Stimulated activated CD4-positive, alpha-beta T cell treated with anti-CD3 and anti-CD28 coated beads, Interleukin-12 subunit alpha, Interleukin-12 subunit beta, amount 100 ng/mL, for 4 hours (primary cell): ENCODE data around the gene RNF123.

Experiments used
- DNase-seq: peaks from one replicate; pipeline ENCODE4 v3.0.0-alpha.2; 2020

RNF123 gene

GRCh38 chr3:49689046-49689907 is at the start of gene RNF123, which contains the start of gene MST1:
Gene RNF123, plus strand, starts transcription at chr3:49689557. Its CDS starts 1,609 bp downstream, at chr3:49691166.
Gene MST1, minus strand, starts transcription at chr3:49689474. Its CDS starts 783 bp downstream, at chr3:49688691.
- DNase-seq = peak; percentile 92

- no peak for DNase-seq
Measured at GRCh38 chr3:49641292-49641691, 48.1 kb upstream of the RNF123 start.

DNA sequence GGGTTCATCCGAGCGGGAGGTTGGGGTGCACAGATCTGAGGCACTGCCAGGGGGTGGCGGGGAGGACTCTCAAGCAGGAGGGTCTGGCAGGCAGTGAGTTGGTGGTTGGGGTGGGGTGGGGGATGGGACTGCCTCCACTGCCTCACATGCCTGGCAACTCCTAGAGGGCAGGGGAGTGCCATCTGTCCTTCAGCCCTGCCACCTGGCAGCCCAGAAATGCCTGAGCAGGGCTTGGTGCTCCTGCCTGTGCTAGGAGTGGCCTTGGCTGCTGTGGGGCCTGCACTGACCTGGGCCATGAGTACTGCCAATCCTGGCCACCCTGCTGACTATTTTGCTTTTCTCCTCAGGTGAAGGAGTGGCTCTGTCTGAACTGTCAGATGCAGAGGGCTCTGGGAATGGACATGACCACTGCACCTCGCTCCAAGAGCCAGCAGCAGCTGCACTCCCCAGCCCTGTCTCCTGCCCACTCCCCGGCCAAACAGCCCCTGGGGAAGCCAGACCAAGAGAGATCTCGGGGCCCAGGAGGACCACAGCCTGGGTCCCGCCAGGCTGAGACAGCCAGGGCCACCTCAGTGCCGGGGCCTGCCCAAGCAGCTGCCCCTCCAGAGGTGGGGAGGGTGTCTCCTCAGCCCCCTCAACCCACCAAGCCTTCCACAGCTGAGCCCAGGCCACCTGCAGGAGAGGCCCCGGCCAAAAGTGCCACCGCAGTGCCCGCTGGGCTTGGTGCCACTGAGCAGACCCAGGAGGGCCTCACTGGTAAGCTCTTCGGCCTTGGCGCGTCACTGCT is 47.2 kb upstream of the RNF123 start:
- DNase-seq = no peak

DNA sequence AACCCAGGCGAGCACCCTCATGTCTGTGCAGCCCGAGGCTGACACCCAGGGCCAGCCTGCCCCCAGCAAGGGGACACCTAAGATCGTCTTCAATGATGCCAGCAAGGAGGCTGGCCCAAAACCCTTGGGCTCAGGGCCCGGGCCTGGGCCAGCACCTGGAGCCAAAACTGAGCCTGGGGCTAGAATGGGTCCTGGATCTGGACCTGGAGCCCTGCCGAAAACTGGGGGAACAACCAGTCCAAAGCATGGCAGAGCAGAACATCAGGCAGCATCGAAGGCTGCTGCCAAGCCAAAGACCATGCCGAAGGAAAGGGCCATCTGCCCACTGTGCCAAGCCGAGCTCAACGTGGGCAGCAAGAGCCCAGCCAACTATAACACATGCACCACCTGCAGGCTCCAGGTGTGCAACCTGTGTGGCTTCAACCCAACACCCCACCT is 46.6 kb upstream of the RNF123 start:
- DNase-seq = no peak

DNA sequence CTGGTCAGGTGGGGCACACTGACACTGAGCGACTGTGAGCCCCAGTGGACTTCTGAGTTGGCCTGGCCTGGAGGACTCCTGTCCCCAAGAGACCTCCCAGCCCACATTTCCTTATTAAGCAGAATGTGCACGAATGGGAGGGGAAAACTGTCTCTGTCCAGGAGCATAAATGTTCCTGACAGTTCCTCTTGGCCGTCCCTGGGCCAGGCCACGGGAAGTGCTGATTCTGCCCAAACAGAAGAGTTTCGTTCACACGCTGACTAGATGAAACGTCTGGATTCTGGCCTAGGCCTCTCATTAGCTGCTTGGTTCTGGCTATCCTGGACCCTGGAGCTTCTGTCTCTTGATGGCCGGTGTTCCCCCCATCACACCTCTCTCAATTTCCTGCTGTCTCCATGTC is 44.7 kb upstream of the RNF123 start:
- DNase-seq = no peak

- DNase-seq = no peak
Measured at GRCh38 chr3:49646236-49646635, 43.1 kb upstream of the RNF123 start.

GRCh38 chr3:49647741-49648140 is 41.6 kb upstream of the RNF123 start:
- no peak for DNase-seq

GRCh38 chr3:49648354-49649019 is 40.9 kb upstream of the RNF123 start:
- no peak for DNase-seq

DNA sequence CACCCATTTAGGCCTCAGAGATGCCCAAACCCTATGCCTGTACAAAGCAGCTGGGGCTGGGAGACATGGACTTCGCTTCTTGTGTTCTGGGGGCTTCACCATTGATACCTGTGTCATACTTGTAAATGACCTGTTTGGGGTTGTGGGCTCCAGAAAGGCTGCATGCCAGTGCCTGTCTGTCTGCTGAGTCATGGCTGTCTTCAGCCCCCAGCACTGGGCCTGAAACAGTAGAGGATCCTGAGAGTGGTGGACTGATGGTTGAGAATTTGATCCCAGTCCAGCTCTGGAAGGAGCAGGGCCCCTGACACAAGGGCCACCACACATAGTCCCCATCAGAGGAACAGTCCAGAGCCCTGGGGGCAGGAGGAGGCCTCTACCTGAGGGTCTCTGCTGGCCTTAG is 39.8 kb upstream of the RNF123 start:
- no peak for DNase-seq

GRCh38 chr3:49650177-49650576 is 39.2 kb upstream of the RNF123 start:
- DNase-seq = no peak

DNA sequence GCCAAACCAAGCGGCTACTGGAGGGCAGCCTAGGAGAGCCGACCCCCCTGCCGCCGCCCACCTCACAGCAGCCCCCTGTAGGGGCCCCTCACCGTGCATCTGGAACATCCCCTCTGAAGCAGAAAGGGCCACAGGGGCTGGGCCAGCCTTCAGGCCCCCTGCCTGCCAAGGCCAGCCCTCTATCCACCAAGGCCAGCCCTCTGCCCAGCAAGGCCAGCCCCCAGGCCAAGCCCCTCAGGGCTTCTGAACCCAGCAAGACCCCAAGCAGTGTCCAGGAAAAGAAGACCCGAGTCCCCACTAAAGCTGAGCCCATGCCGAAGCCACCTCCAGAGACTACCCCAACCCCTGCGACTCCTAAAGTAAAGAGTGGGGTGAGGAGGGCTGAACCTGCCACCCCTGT is 38.7 kb upstream of the RNF123 start:
- no peak for DNase-seq

- DNase-seq = no peak
Measured at GRCh38 chr3:49652218-49652902, 37.0 kb upstream of the RNF123 start.

- no peak for DNase-seq
Measured at GRCh38 chr3:49652903-49653415, 36.4 kb upstream of the RNF123 start.

DNA sequence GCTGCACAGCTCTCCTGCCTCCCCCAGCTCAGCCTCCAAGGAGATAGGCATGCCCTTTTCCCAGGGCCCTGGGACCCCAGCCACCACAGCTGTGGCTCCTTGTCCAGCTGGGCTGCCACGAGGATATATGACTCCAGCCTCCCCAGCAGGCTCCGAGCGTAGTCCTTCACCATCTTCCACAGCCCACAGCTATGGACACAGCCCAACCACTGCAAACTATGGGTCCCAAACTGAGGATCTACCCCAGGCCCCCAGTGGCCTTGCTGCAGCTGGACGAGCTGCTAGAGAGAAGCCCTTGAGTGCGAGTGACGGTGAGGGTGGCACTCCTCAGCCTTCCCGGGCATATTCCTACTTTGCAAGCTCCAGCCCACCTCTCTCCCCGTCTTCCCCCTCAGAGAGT is 35.7 kb upstream of the RNF123 start:
- DNase-seq = no peak

DNA sequence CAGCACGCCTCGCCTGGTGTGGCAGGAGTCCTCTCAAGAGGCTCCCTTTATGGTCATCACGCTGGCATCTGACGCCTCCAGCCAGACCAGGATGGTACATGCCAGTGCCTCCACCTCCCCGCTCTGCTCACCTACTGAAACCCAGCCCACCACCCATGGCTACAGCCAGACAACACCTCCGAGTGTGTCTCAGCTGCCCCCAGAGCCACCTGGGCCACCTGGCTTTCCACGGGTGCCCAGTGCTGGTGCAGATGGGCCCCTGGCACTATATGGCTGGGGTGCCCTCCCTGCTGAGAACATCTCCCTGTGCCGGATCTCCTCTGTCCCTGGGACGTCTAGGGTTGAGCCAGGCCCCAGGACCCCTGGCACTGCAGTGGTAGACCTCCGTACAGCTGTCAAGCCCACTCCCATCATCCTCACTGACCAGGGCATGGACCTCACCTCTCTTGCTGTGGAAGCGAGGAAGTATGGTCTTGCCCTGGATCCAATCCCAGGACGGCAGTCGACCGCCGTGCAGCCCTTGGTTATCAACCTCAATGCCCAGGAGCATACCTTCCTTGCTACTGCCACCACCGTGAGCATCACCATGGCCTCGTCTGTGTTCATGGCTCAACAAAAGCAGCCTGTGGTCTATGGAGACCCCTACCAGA is 35.1 kb upstream of the RNF123 start:
- DNase-seq = no peak

- no peak for DNase-seq
Measured at GRCh38 chr3:49654955-49655556, 34.3 kb upstream of the RNF123 start.

GRCh38 chr3:49655731-49656285 is 33.5 kb upstream of the RNF123 start:
- no peak for DNase-seq

DNA sequence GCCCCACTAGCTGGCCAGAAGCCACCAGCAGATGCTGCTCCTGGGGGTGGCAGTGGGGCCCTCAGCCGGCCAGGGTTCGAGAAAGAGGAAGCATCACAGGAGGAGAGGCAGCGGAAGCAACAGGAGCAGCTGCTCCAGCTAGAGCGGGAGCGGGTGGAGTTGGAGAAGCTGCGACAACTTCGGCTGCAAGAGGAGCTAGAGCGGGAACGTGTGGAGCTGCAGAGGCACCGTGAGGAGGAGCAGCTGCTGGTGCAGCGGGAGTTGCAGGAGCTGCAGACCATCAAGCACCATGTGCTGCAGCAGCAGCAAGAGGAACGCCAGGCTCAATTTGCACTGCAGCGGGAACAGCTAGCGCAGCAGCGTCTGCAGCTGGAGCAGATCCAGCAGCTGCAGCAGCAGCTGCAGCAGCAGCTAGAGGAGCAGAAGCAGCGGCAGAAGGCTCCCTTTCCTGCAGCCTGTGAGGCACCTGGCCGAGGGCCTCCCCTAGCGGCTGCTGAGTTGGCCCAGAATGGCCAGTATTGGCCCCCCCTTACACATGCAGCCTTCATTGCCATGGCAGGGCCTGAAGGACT is 32.7 kb upstream of the RNF123 start:
- DNase-seq = no peak

GRCh38 chr3:49657208-49657915 is 32.0 kb upstream of the RNF123 start:
- DNase-seq = no peak

DNA sequence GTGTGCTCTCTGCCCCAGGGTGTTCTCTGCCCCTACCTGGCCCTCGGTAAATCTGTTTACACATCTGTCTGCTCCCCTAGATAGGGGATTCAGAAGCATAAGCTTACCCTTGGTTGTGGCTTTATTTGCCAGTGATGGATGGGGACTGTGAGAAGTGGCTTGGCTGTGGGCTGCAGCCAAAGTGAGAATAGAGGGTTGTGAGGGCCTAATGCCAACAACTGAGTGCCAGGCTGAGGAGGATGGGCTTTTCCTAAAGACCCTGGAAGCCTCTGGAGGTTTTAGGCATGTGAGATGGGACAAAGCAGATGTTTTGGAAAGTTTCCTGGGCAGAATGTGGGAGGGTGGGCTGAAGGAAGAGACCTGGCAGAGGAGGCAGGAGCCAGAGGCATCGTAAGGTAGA is 30.6 kb upstream of the RNF123 start:
- no peak for DNase-seq
